Measurements from ENCODE around the gene HRNR. TPM values are rescaled to one million over a fixed set of nuclear protein-coding genes. Genes with fewer than 3 reads are reported as not detected.

The HRNR gene
- total and polyA plus RNA-seq, 4 donors: 0.04 TPM; not detected in 3

GRCh38 chr1:152166966-152167365, 57.0 kb downstream of the HRNR start (continued):
- no peak for TF ChIP-seq CTCF (IDR thresholded peaks at IDR 0.05; ENCODE audit: low read depth, low read length, missing input control)

- peaks cover 0 to 2% (median 0%) of the 10 kb centered on the region in 4 donors for H3K4me1 ChIP-seq (ENCODE audit: control insufficient read depth in 4 of 4, insufficient read depth in 4 of 4, low read length in 3 of 4)
These were observed 58.5 kb downstream of the HRNR start for GRCh38 chr1:152165286-152166077.

More at GRCh38 chr1:152165286-152166077, 58.5 kb downstream of the HRNR start:
- H3K27me3 ChIP-seq (ENCODE audit: control insufficient read depth in 4 of 4, insufficient read depth in 4 of 4, low read length in 3 of 4): peaks cover 0 to 3% (median 0%) of the 10 kb centered on the region in 4 donors
- no peaks in the 10 kb centered on the region for H3K9me3 ChIP-seq (ENCODE audit: control insufficient read depth in 4 of 4, low read length in 3 of 4)
- H3K36me3 ChIP-seq (ENCODE audit: control insufficient read depth in 4 of 4, insufficient read depth in 3 of 4, low read depth in 1 of 4, low read length in 3 of 4): no peaks in the 10 kb centered on the region
- no peak for DNase-seq (ENCODE audit: low spot score)
- H3K27ac ChIP-seq (ENCODE audit: low read depth in 1 of 2, low read length in 2 of 2): no peak overlapping the region
- WGBS: 75% methylated on average over 4 of the region's 4 CpGs
- TF ChIP-seq TAF1 (conservative IDR thresholded peaks at IDR 0.05) (no peak), RXRA (IDR thresholded peaks at IDR 0.05) (no peak), HNF4G (IDR thresholded peaks at IDR 0.05) (no peak), EGR1 (IDR thresholded peaks at IDR 0.05; ENCODE audit: low read depth in 2 of 2) (no peak), JUND (IDR thresholded peaks at IDR 0.05) (no peak), SP1 (IDR thresholded peaks at IDR 0.05) (no peak), HNF4A (conservative IDR thresholded peaks at IDR 0.05) (no peak), YY1 (IDR thresholded peaks at IDR 0.05) (no peak), REST (IDR thresholded peaks at IDR 0.05) (no peak), NR2F2 (IDR thresholded peaks at IDR 0.05) (no peak), RAD21 (IDR thresholded peaks at IDR 0.05) (no peak), ZBTB33 (IDR thresholded peaks at IDR 0.05) (no peak)
- H3K4me3 ChIP-seq (ENCODE audit: low read depth in 1 of 3, low read length in 3 of 3): no peak overlapping the region
- no peak overlapping the region for H3K9ac ChIP-seq (ENCODE audit: low read depth in 1 of 2, low read length in 2 of 2)

Measured in liver (tissue), 9 donors.